WTC11 (cell line): Measurements from ENCODE around the gene SUPT3H. TPM values are rescaled to one million over a fixed set of nuclear protein-coding genes. Genes with fewer than 3 reads are reported as not detected.
A peak's percentile ranks its signal among the peaks of the same experiment; 100 is the strongest.

Experiments
- ATAC-seq: fragments of 200-7000 bp; cut with Tn5 transposase; 2 replicates; pipeline ENCODE4 v1.10.0; 2021; ENCODE audit warnings: mild to moderate bottlenecking, moderate library complexity
- CTCF ChIA-PET: fragments of 300-600 bp; sonication (Branson Sonifier 250); formaldehyde crosslinking; loops from one replicate; lab custom pipeline; 2021; ENCODE audit warnings: antibody characterized with exemption; lab: Charles Lee
- POLR2A ChIA-PET: fragments of 350-600 bp; sonication (Branson Sonifier 250); formaldehyde crosslinking; loops from one replicate; lab custom pipeline; 2021; ENCODE audit warnings: antibody characterized with exemption; lab: Charles Lee
- DNase-seq: peaks from one replicate; pipeline ENCODE4 v3.0.0; 2021; ENCODE audit warnings: low spot score
- H3K27ac Mint-ChIP-seq: 2 replicates; pipeline ENCODE4 v1.8.0; 2021; ENCODE audit warnings: mixed read lengths
- H3K27me3 Mint-ChIP-seq: 2 replicates; pipeline ENCODE4 v1.8.0; 2021; ENCODE audit warnings: low read depth, mild to moderate bottlenecking, moderate library complexity, mixed read lengths
- H3K36me3 Mint-ChIP-seq: 2 replicates; pipeline ENCODE4 v1.8.0; 2021; ENCODE audit warnings: mixed read lengths
- H3K4me1 Mint-ChIP-seq: 2 replicates; pipeline ENCODE4 v1.8.0; 2022; ENCODE audit warnings: mixed read lengths
- H3K4me3 Mint-ChIP-seq: 2 replicates; pipeline ENCODE4 v1.8.0; 2021; ENCODE audit warnings: mild to moderate bottlenecking, moderate library complexity, mixed read lengths
- H3K9me3 Mint-ChIP-seq: 2 replicates; pipeline ENCODE4 v1.8.0; 2021; ENCODE audit warnings: mixed read lengths
- ATF3 ChIP-seq: sonication (generic); formaldehyde crosslinking; conservative IDR thresholded peaks from 2 replicates; pipeline ENCODE4 v1.8.1; 2022; ENCODE audit warnings: mild to moderate bottlenecking, missing genetic modification reagents
- CBFB ChIP-seq: sonication (generic); formaldehyde crosslinking; IDR thresholded peaks from 2 replicates; pipeline ENCODE4 v1.8.1; 2022; ENCODE audit warnings: mild to moderate bottlenecking, low read depth, missing genetic modification reagents
- CREB1 ChIP-seq: sonication (generic); formaldehyde crosslinking; IDR thresholded peaks from 2 replicates; pipeline ENCODE4 v1.8.0; 2023; ENCODE audit warnings: mild to moderate bottlenecking, missing genetic modification reagents
- E2F5 ChIP-seq: sonication (generic); formaldehyde crosslinking; IDR thresholded peaks from 2 replicates; pipeline ENCODE4 v1.8.1; 2022; ENCODE audit warnings: mild to moderate bottlenecking, moderate library complexity, missing genetic modification reagents
- EMX1 ChIP-seq: fragments of 250-450 bp; sonication (Bioruptor Pico); IDR thresholded peaks from 2 replicates; pipeline ENCODE4 v1.8.0; 2021; ENCODE audit warnings: mild to moderate bottlenecking
- KAT7 ChIP-seq: sonication (generic); formaldehyde crosslinking; IDR thresholded peaks from 2 replicates; pipeline ENCODE4 v1.8.1; 2023; ENCODE audit warnings: missing genetic modification reagents, mild to moderate bottlenecking, borderline replicate concordance
- NR3C1 ChIP-seq: sonication (generic); formaldehyde crosslinking; conservative IDR thresholded peaks from 2 replicates; pipeline ENCODE4 v1.8.1; 2023; ENCODE audit warnings: low read depth, mild to moderate bottlenecking, missing genetic modification reagents
- PRRX2 ChIP-seq: fragments of 250-450 bp; sonication (Bioruptor Pico); IDR thresholded peaks from 2 replicates; pipeline ENCODE4 v1.8.0; 2021; ENCODE audit warnings: mild to moderate bottlenecking
- SMAD4 ChIP-seq: sonication (generic); formaldehyde crosslinking; IDR thresholded peaks from 2 replicates; pipeline ENCODE4 v1.8.0; 2022; ENCODE audit warnings: mild to moderate bottlenecking, missing genetic modification reagents
- STAT6 ChIP-seq: sonication (generic); formaldehyde crosslinking; conservative IDR thresholded peaks from 2 replicates; pipeline ENCODE4 v1.8.1; 2023; ENCODE audit warnings: mild to moderate bottlenecking, low read depth, missing genetic modification reagents, moderate library complexity
- TCF7 ChIP-seq: sonication (generic); formaldehyde crosslinking; IDR thresholded peaks from 2 replicates; pipeline ENCODE4 v1.8.0; 2022; ENCODE audit warnings: mild to moderate bottlenecking, low read depth, missing genetic modification reagents, moderate library complexity
- TEAD4 ChIP-seq: sonication (generic); formaldehyde crosslinking; IDR thresholded peaks from 2 replicates; pipeline ENCODE4 v1.8.0; 2022; ENCODE audit warnings: mild to moderate bottlenecking, missing genetic modification reagents
- ZBTB21 ChIP-seq: sonication (generic); formaldehyde crosslinking; IDR thresholded peaks from 2 replicates; pipeline ENCODE4 v1.8.1; 2023; ENCODE audit warnings: mild to moderate bottlenecking, missing genetic modification reagents, borderline replicate concordance
- ZNF396 ChIP-seq: fragments of 250-450 bp; sonication (Bioruptor Pico); IDR thresholded peaks from 2 replicates; pipeline ENCODE4 v1.8.0; 2021; ENCODE audit warnings: mild to moderate bottlenecking, moderate library complexity, borderline replicate concordance
- ZNF416 ChIP-seq: fragments of 250-450 bp; sonication (Bioruptor Pico); IDR thresholded peaks from 2 replicates; pipeline ENCODE4 v1.9.0; 2021; ENCODE audit warnings: mild to moderate bottlenecking, inconsistent platforms
- total RNA-seq: library from RNA; stranded (reverse); gene quantifications from 3 replicates; pipeline ENCODE4 v1.2.3, GENCODE V29; 2021
- TF ChIP-seq, protein P1 (sequence below): sonication (generic); formaldehyde crosslinking; IDR thresholded peaks from 2 replicates; pipeline ENCODE4 v1.8.1; 2022; ENCODE audit warnings: low read depth, missing genetic modification reagents, borderline replicate concordance
- TF ChIP-seq, protein P2 (sequence below): sonication (generic); formaldehyde crosslinking; IDR thresholded peaks from 2 replicates; pipeline ENCODE4 v1.8.0; 2022; ENCODE audit warnings: mild to moderate bottlenecking, missing genetic modification reagents
- TF ChIP-seq, protein P3 (sequence below): fragments of 250-450 bp; sonication (Bioruptor Pico); IDR thresholded peaks from 2 replicates; pipeline ENCODE4 v1.9.0; 2021; ENCODE audit warnings: mild to moderate bottlenecking
- TF ChIP-seq, protein P4 (sequence below): fragments of 250-450 bp; sonication (Bioruptor Pico); conservative IDR thresholded peaks from 2 replicates; pipeline ENCODE4 v1.9.0; 2021; ENCODE audit warnings: mild to moderate bottlenecking

Gene SUPT3H
- total RNA-seq, 1 experiment from 2014 or later = 15.3 TPM

DNA sequence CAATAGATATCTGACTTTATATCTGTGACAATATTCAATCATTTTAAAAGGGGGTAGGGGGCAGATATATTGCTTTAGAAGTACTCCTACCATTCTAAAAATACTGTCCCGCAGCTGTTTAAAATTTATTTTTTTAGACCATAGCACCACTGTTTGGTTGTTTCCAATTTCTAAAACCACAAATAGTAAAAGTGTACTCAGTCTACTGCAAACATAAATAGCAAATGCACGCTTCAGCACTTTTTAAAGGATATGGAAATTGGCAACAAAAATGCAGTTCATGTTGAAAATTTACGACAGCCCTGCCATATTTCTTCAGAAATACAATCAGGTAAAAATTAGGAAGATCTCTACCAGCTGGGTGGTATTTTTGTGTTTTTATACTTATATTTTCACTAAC is 181.6 kb downstream of the SUPT3H start:
- TF ChIP-seq SMAD4 (no peak), CREB1 (CRISPR knock-in tag) (no peak)
- TF ChIP-seq, protein P1, sequence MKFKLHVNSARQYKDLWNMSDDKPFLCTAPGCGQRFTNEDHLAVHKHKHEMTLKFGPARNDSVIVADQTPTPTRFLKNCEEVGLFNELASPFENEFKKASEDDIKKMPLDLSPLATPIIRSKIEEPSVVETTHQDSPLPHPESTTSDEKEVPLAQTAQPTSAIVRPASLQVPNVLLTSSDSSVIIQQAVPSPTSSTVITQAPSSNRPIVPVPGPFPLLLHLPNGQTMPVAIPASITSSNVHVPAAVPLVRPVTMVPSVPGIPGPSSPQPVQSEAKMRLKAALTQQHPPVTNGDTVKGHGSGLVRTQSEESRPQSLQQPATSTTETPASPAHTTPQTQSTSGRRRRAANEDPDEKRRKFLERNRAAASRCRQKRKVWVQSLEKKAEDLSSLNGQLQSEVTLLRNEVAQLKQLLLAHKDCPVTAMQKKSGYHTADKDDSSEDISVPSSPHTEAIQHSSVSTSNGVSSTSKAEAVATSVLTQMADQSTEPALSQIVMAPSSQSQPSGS (CRISPR knock-in tag) = no peak
- H3K36me3 Mint-ChIP-seq = no peaks in the 10 kb centered on the region

GRCh38 chr6:45195137-45195536 is 182.6 kb downstream of the SUPT3H start:
- no peak for DNase-seq
- Mint-ChIP-seq H3K4me3 (no peak overlapping the region), H3K27me3 (no peaks in the 10 kb centered on the region), H3K36me3 (no peaks in the 10 kb centered on the region), H3K4me1 (no peaks in the 10 kb centered on the region)
- ATAC-seq = no peak
- ChIA-PET POLR2A (no interaction called here), CTCF (no interaction called here)
- no peak for TF ChIP-seq ZNF416 (CRISPR knock-in tag)
- TF ChIP-seq CBFB (CRISPR knock-in tag) = no peak
- no peak for TF ChIP-seq EMX1 (CRISPR knock-in tag)
- no peak for TF ChIP-seq TCF7
- TF ChIP-seq PRRX2 (CRISPR knock-in tag) = no peak
- no peak for TF ChIP-seq ZNF396
- no peak for TF ChIP-seq E2F5 (CRISPR knock-in tag)
- no peak for TF ChIP-seq TEAD4 (CRISPR knock-in tag)
- TF ChIP-seq ZBTB21 (CRISPR knock-in tag) = no peak
- TF ChIP-seq STAT6 = no peak
- TF ChIP-seq, protein P2, sequence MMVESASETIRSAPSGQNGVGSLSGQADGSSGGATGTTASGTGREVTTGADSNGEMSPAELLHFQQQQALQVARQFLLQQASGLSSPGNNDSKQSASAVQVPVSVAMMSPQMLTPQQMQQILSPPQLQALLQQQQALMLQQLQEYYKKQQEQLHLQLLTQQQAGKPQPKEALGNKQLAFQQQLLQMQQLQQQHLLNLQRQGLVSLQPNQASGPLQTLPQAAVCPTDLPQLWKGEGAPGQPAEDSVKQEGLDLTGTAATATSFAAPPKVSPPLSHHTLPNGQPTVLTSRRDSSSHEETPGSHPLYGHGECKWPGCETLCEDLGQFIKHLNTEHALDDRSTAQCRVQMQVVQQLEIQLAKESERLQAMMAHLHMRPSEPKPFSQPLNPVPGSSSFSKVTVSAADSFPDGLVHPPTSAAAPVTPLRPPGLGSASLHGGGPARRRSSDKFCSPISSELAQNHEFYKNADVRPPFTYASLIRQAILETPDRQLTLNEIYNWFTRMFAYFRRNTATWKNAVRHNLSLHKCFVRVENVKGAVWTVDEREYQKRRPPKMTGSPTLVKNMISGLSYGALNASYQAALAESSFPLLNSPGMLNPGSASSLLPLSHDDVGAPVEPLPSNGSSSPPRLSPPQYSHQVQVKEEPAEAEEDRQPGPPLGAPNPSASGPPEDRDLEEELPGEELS (CRISPR knock-in tag) = no peak
- TF ChIP-seq, protein P3, sequence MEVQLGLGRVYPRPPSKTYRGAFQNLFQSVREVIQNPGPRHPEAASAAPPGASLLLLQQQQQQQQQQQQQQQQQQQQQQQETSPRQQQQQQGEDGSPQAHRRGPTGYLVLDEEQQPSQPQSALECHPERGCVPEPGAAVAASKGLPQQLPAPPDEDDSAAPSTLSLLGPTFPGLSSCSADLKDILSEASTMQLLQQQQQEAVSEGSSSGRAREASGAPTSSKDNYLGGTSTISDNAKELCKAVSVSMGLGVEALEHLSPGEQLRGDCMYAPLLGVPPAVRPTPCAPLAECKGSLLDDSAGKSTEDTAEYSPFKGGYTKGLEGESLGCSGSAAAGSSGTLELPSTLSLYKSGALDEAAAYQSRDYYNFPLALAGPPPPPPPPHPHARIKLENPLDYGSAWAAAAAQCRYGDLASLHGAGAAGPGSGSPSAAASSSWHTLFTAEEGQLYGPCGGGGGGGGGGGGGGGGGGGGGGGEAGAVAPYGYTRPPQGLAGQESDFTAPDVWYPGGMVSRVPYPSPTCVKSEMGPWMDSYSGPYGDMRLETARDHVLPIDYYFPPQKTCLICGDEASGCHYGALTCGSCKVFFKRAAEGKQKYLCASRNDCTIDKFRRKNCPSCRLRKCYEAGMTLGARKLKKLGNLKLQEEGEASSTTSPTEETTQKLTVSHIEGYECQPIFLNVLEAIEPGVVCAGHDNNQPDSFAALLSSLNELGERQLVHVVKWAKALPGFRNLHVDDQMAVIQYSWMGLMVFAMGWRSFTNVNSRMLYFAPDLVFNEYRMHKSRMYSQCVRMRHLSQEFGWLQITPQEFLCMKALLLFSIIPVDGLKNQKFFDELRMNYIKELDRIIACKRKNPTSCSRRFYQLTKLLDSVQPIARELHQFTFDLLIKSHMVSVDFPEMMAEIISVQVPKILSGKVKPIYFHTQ (CRISPR knock-in tag) = no peak
- TF ChIP-seq KAT7 (CRISPR knock-in tag) = no peak
- TF ChIP-seq, protein P4, sequence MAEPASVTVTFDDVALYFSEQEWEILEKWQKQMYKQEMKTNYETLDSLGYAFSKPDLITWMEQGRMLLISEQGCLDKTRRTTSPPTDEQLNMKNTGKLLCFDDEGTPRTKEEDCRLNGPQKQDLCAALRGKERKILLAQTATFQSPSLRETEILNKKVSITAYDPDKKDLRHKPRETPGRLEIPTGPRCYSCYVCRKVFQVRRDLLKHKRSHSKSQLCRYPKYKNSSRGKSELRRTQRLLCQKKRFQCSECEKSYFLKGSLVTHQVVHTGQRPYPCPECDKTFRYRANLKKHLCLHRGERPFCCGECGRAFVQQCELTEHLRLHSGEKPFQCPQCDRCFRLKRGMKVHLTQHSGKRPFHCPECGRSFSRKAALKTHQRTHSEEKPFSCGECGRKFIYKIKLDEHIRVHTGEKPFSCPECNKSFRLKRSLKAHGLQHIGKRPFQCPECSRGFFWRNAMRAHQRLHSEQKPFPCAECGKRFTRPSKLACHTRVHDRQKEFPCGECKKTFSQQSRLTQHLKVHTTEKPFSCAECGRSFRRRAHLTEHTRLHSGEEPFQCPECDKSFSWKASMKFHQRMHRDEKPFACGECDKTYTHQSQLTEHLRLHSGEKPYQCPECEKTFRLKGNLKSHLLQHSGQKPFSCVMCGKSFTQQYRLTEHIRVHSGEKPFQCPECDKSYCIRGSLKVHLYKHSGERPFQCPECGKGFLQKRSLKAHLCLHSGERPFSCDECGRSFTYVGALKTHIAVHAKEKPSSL = no peak
- TF ChIP-seq NR3C1 (CRISPR knock-in tag) = no peak
- no peak for TF ChIP-seq ATF3 (CRISPR knock-in tag)
- TF ChIP-seq, all 79 proteins: peak for 0
- Mint-ChIP-seq H3K27ac (no peak overlapping the region), H3K9me3 (no peaks in the 10 kb centered on the region)

More for the DNA sequence above, 181.6 kb downstream of the SUPT3H start:
- no peaks in the 10 kb centered on the region for H3K4me1 Mint-ChIP-seq
- H3K27me3 Mint-ChIP-seq = no peaks in the 10 kb centered on the region
- POLR2A ChIA-PET = no interaction called here
- peak overlapping the region; percentile 60; the same call in 1 of the 2 replicates for H3K27ac Mint-ChIP-seq
- no peak for DNase-seq
- CTCF ChIA-PET = no interaction called here
- H3K9me3 Mint-ChIP-seq = no peaks in the 10 kb centered on the region
- no peak for ATAC-seq
- no peak overlapping the region for H3K4me3 Mint-ChIP-seq
